Fibroblast of skin of right quadriceps (primary cell): ENCODE results near the gene RPS24.

Experiments
- DNase-seq: peaks from one replicate; pipeline ENCODE4 v3.0.0-alpha.2; 2013

Gene RPS24

GRCh38 chr10:78028438-78029268 is 5.0 kb upstream of the RPS24 start:
- DNase-seq, result no peak

DNA sequence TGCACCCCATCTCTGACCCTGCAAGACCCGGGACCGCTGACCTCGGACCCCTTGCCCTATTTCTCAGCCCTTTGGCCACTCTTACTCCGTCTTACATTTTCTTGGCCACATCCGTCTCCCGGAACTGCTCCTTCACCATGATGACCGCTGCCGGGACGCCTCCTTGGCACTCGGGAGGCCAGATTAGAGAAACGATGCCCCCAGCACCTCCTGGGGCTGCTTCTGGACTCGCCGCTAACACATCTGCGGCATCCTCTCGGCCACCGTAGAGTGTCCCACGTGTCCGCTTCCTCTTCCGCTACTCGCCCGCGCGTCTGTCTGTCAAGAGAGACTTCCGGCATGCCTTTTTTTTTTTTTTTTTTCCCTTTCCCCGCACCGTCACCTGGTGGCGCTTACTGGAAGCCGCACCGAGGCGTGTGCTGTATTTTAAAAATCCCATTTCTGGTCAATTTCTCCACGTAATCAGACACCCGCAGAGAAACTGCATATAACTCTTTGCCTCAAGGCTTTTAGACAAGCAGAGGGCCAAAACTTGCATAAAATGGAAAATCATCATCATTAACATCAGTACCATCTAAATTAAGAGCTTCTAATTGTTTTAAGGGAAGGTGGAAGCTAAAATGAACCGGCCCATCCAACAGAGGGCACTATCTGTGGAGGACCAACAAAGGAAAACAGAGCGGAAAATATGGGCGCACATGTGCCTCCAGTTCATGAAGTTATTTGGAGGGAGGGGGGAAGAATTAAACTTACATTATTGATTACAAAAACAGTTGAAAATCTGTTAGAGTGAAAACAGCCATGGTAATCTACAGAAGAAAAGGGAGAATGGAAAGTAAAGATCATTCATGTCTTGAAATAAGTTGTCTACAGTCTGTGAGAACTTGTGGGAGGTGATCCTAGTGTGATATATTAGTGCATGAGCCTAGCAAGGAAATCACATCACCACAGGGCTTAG is 4.1 kb upstream of the RPS24 start, which contains the start of gene POLR3A:
TSS of gene POLR3A (minus strand) at position 247 of the 958 bp plus-strand sequence. CDS start at position 139, 108 bp downstream.
- peak; percentile 99 for DNase-seq

- no peak for DNase-seq
These were observed 351 bp upstream of the RPS24 start for GRCh38 chr10:78033387-78033636.

DNA sequence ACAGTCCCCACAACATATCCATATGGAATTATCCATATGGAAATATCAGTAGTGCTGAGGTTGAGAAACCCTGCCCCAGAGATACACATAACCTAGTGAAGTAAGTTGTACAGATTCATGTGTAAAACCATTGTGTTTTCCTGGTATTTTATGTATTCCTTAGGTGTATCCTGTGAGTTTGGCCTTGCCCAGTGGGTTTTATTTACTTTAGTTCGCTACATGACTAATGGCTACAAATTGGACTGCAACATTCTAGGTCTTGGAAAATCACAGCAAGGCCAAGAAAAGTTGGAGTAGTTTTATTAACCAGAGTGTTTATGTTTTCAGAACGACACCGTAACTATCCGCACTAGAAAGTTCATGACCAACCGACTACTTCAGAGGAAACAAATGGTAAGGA is 1.4 kb downstream of the RPS24 start:
- DNase-seq, result no peak

DNA sequence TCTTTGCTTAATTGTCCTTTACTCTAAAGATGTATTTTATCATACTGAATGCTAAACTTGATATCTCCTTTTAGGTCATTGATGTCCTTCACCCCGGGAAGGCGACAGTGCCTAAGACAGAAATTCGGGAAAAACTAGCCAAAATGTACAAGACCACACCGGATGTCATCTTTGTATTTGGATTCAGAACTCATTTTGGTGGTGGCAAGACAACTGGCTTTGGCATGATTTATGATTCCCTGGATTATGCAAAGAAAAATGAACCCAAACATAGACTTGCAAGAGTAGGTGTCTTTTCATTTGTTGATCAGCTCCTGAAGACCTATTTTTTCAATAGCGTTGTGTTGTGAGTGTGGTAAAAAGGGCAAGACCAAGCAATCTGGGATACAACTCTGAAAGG is 1.8 kb downstream of the RPS24 start:
- no peak for DNase-seq

DNA sequence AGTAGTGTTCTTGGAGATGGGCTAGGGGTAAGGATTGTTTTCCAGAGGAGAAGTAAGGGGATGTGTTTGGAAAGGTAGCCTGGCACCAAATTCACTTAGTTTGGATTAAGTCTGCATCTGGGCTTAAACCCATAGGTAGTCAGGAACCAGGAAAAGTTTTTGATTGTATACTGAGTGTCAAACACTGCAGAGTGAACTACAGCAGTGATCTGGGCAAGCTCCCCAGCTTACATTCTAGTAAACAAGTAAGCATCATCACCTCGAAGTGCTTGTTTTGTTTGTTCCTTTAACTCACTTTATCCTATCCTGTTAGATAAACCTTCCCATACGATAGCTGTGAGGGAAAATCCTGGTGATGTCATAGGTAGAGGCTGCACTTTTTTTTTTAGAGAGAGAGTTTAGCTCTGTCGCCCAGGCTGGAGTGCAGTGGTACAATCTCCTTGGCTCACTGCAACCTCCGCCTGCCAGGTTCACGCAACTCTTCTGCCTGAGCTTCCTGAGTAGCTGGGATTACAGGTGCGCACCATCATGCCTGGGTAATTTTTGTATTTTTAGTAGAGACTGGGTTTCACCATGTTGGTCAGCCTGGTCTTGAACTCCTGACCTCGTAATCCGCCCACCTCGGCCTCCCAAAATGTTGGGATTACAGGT is 2.4 kb downstream of the RPS24 start:
- no peak for DNase-seq

DNA sequence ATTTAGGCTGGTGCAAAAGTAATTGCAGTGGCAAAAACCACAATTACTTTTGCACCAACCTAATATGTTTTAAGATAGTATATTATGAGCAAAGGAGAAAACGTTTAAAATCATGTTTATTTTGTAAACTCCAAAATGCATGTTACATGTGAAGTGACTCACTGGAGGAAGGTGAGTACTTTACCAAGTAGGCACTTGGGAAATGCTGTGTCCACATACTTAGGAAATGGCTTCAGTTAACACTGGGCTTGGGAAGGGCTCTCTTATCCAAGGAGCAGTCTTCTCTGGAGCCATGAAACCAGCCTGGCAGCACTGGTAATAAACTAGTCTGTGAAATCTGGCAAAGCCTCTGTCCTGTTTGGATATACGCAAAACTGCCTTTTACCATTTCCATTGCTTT is 4.4 kb downstream of the RPS24 start:
- DNase-seq, result no peak

- no peak for DNase-seq
These were observed 5.3 kb downstream of the RPS24 start for GRCh38 chr10:78038791-78039547.

DNA sequence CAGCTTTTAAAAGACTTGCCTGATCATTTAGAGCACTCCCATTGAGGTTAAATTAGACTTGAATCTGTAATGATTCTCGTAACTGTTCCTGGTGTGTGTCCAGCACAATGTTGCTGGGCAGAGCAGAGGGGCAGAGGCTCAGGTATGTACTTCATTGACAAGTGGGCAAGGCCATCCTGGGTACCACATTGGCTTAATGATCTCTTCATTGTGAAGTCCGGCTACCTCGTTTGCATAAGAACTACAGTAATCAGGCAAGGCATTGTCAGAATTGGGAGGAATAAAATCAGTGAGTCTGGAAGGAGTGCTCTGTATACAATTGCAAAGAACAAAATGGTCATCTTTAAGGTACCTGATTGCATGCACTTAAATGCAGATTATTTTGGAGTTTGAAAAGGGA is 6.1 kb downstream of the RPS24 start:
- no peak for DNase-seq

GRCh38 chr10:78041170-78042057 is 7.8 kb downstream of the RPS24 start:
- DNase-seq, result no peak

GRCh38 chr10:78042058-78042751 is 8.5 kb downstream of the RPS24 start:
- no peak for DNase-seq

DNA sequence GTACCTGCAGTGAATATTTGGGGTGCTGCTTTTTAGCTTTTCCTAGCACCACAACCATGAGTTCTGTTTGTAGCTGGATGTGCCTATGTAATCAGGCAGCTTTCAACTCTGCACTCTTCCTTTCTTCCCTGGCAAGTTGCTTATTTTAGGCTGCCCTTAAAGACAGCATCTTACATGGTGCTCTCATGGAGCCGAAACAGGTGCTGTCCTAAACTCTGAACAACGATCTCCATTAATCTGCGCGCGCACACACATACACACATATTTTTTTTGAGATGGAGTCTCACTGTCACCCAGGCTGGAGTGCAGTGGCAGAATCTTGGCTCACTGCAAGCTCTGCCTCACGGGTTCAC is 9.1 kb downstream of the RPS24 start:
- no peak for DNase-seq

DNA sequence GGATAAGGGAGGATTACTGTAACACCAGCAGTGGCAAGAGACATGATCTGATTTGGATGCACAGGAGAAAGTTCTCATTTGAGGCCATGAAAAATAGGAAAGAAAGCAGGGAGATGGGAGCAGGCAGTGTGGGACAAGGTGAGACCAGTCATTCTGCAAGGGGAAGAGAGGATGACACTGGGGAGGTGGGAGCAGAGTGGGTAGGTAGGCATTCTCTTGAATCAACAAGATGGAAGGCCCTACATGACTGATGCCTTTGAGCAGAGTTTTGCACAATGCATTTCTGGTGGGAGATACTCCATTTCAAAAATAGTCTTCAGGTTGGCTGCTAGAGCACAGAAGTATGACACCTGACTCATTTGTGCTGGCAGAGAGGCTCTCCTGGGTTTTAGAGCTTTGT is 10.5 kb downstream of the RPS24 start:
- no peak for DNase-seq

DNA sequence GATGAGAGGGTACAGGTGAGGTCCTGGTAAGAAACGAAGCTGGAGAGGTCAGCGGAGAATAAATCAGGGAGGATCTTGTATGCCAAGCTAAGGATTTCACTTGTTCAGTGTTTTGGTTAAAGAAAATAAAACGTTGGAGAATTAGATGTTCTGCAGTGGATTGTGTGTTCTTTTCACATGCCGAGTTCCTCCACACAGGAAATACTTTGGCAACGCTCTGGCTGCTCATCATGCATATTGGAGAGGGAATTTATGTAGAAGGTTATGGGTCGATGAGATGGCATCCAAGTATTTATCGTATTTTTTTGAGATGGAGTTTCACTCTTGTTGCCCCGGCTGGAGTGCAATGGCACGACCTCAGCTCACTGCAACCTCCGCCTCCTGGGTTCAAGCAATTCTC is 11.0 kb downstream of the RPS24 start:
- no peak for DNase-seq

DNA sequence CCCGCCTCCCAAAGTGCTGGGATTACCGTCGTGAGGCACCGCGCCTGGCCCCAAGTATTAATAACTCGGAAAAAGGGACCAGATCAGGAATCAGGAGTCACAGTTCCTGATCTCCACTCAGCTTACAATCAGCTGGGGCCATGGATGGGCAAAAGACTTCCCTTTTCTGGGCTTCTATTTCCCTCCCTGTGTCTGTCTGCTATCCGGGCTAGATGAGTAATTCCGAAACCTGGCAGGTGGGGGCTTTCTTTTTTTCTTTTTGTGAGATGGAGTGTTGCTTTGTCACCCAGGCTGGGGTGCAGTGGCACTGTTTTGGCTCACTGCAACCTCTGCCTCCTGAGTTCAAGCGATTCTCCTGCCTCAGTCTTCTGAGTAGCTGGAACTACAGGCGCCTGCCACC is 11.6 kb downstream of the RPS24 start:
- DNase-seq, result no peak

DNA sequence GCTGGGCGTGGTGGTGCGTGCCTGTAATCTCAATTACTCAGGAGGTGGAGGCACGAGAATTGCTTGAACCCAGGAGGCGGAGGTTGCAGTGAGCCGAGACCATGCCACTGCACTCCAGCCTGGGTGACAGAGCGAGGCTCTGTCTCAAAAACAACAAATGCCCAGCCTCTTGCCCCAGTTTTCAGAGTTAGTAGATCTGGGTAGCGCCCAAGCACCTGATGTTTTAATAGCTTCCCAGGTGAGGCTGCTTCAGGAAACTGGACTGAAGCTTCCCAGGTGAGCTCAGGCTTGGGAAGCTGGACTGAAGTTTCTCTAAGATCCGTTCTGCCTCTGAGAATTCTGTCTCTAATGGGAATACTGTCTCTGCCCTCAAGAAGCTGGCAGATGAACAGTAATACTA is 12.2 kb downstream of the RPS24 start:
- no peak for DNase-seq

DNA sequence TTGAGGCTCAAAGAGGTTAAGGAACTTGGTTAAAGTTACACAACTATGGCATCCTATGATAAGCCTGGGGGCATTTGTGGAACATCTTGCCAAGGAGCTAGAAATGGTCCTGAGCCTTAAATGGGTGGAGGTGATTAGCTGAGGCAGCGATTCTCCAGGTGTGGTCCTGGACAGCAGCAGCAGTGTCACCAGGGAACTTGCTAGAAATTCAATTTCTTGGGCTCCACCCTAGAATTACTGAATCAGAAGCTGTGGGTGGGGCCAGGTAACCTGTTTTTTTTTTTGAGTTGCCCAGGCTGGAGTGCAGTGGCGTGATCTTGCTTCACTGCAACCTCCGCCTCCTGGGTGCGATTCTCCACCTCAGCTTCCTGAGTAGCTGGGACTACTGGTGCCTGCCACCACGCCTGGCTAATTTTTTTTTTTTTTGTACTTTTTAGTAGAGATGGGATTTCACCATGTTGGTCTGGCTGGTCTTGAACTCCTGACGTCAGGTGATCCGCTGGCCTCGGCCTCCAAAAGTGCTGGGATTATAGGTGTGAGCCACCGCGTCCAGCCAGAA is 13.1 kb downstream of the RPS24 start:
- no peak for DNase-seq

DNA sequence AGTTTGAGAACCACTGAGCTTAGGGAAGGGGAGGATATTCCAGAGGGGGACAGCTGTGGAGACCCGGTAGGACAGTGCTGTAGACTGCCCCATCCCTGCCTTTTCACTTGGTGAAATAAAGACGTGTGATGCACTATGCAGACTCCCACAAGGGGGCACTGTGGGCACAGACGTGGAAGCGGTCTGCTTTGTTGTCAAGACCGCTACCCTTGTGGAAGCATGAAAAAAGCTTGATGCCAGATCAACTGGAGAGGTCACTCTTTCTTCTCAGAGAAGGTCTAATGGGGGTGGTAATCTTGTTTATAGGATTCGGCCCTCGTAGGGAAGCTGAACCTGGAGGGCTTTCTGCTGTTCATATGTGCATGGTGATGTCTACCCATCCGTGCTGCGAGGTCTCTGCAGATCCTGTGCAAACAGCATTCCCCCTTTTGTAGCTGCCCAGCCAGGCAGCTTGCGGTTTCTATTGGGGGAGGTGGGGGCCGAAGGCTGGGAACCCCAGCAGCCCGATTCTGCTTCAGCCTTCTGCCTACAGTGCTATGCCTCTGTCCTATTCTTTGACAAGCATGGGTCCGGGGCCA is 13.7 kb downstream of the RPS24 start:
- DNase-seq, result peak; percentile 81

- DNase-seq, result no peak
These were observed 16.2 kb downstream of the RPS24 start for GRCh38 chr10:78049851-78050250.

GRCh38 chr10:78053211-78053868 is 19.7 kb downstream of the RPS24 start:
- peak; percentile 84 for DNase-seq
